ENCODE measurements around the gene CPA4. TPM values are rescaled to one million over a fixed set of nuclear protein-coding genes. Genes with fewer than 3 reads are reported as not detected.

CPA4 gene
- total and polyA plus RNA-seq, 5 donors from 2014 or later = not detected

GRCh38 chr7:130277763-130278643 lies 15.0 kb upstream of the CPA4 start:
- DNase-seq (no peak), ATAC-seq (ENCODE audit: low read depth in 2 of 2) (no peak)
- Histone ChIP-seq H3K4me1 (ENCODE audit: control insufficient read depth, insufficient read depth, low read length, poor library complexity, severe bottlenecking) (no peaks in the 10 kb centered on the region), H3K4me3 (ENCODE audit: low read depth, low read length) (no peak overlapping the region), H3K36me3 (ENCODE audit: control insufficient read depth, insufficient read depth, low read length) (no peaks in the 10 kb centered on the region), H3K27me3 (ENCODE audit: control insufficient read depth, insufficient read depth, low read length) (peaks cover 12% of the 10 kb centered on the region), H3K27ac (ENCODE audit: insufficient read depth, low read length, poor library complexity, severe bottlenecking) (no peak overlapping the region), H3K9me3 (ENCODE audit: control insufficient read depth in 2 of 2, low read length in 2 of 2) (no peaks in the 10 kb centered on the region)
- Mint-ChIP-seq H3K27ac (no peak overlapping the region), H3K4me3 (peak overlapping the region in 1 of 4 donors; percentile 27), H3K9me3 (peaks cover 0 to 2% (median 0%) of the 10 kb centered on the region in 7 donors), H3K36me3 (no peaks in the 10 kb centered on the region), H3K4me1 (peaks cover 0 to 12% (median 2%) of the 10 kb centered on the region in 4 donors), H3K27me3 (peaks cover 21% of the 10 kb centered on the region)

- Histone ChIP-seq H3K4me3 (ENCODE audit: low read depth, low read length) (no peak overlapping the region), H3K9me3 (ENCODE audit: control insufficient read depth in 2 of 2, low read length in 2 of 2) (no peaks in the 10 kb centered on the region), H3K27ac (ENCODE audit: insufficient read depth, low read length, poor library complexity, severe bottlenecking) (no peak overlapping the region), H3K4me1 (ENCODE audit: control insufficient read depth, insufficient read depth, low read length, poor library complexity, severe bottlenecking) (no peaks in the 10 kb centered on the region), H3K36me3 (ENCODE audit: control insufficient read depth, insufficient read depth, low read length) (no peaks in the 10 kb centered on the region), H3K27me3 (ENCODE audit: control insufficient read depth, insufficient read depth, low read length) (peaks cover 12% of the 10 kb centered on the region)
- H3K4me1 Mint-ChIP-seq = peaks cover 0 to 7% (median 4%) of the 10 kb centered on the region in 4 donors
- no peak overlapping the region for H3K27ac Mint-ChIP-seq
- ATAC-seq (ENCODE audit: low read depth in 2 of 2) (no peak), DNase-seq (no peak)
- peaks cover 18% of the 10 kb centered on the region for H3K27me3 Mint-ChIP-seq
- H3K9me3 Mint-ChIP-seq = peaks cover 0 to 3% (median 0%) of the 10 kb centered on the region in 7 donors
- no peaks in the 10 kb centered on the region for H3K36me3 Mint-ChIP-seq
- no peak overlapping the region for H3K4me3 Mint-ChIP-seq
These were observed 14.1 kb upstream of the CPA4 start for GRCh38 chr7:130278860-130279259.

- Mint-ChIP-seq H3K27me3 (peaks cover 18% of the 10 kb centered on the region), H3K4me3 (no peak overlapping the region), H3K27ac (no peak overlapping the region), H3K36me3 (no peaks in the 10 kb centered on the region), H3K4me1 (peaks cover 0 to 7% (median 5%) of the 10 kb centered on the region in 4 donors), H3K9me3 (peaks cover 0 to 5% (median 0%) of the 10 kb centered on the region in 7 donors)
- ATAC-seq (ENCODE audit: low read depth in 2 of 2) (no peak), DNase-seq (no peak)
- H3K4me3 ChIP-seq (ENCODE audit: low read depth, low read length) = no peak overlapping the region
- H3K4me1 ChIP-seq (ENCODE audit: control insufficient read depth, insufficient read depth, low read length, poor library complexity, severe bottlenecking) = no peaks in the 10 kb centered on the region
- no peaks in the 10 kb centered on the region for H3K36me3 ChIP-seq (ENCODE audit: control insufficient read depth, insufficient read depth, low read length)
- peaks cover 10% of the 10 kb centered on the region for H3K27me3 ChIP-seq (ENCODE audit: control insufficient read depth, insufficient read depth, low read length)
- no peaks in the 10 kb centered on the region for H3K9me3 ChIP-seq (ENCODE audit: control insufficient read depth in 2 of 2, low read length in 2 of 2)
- no peak overlapping the region for H3K27ac ChIP-seq (ENCODE audit: insufficient read depth, low read length, poor library complexity, severe bottlenecking)
These were observed 13.7 kb upstream of the CPA4 start for GRCh38 chr7:130279286-130279685.

- Histone ChIP-seq H3K4me3 (ENCODE audit: low read depth, low read length) (no peak overlapping the region), H3K36me3 (ENCODE audit: control insufficient read depth, insufficient read depth, low read length) (no peaks in the 10 kb centered on the region), H3K4me1 (ENCODE audit: control insufficient read depth, insufficient read depth, low read length, poor library complexity, severe bottlenecking) (no peaks in the 10 kb centered on the region), H3K27me3 (ENCODE audit: control insufficient read depth, insufficient read depth, low read length) (peaks cover 6% of the 10 kb centered on the region), H3K27ac (ENCODE audit: insufficient read depth, low read length, poor library complexity, severe bottlenecking) (no peak overlapping the region), H3K9me3 (ENCODE audit: control insufficient read depth in 2 of 2, low read length in 2 of 2) (no peaks in the 10 kb centered on the region)
- Mint-ChIP-seq H3K36me3 (no peaks in the 10 kb centered on the region), H3K4me3 (no peak overlapping the region), H3K27me3 (peaks cover 19% of the 10 kb centered on the region), H3K27ac (no peak overlapping the region), H3K9me3 (peaks cover 0 to 5% (median 0%) of the 10 kb centered on the region in 7 donors), H3K4me1 (peaks cover 0 to 7% (median 5%) of the 10 kb centered on the region in 4 donors)
- DNase-seq = no peak
- no peak for ATAC-seq (ENCODE audit: low read depth in 2 of 2)
These were observed 13.1 kb upstream of the CPA4 start for GRCh38 chr7:130279906-130280305.

GRCh38 chr7:130281260-130281659 lies 11.7 kb upstream of the CPA4 start:
- ATAC-seq (ENCODE audit: low read depth in 2 of 2) (no peak), DNase-seq (no peak)
- H3K36me3 Mint-ChIP-seq = no peaks in the 10 kb centered on the region
- H3K9me3 Mint-ChIP-seq = peaks cover 0 to 5% (median 0%) of the 10 kb centered on the region in 7 donors
- H3K27ac Mint-ChIP-seq = no peak overlapping the region
- H3K4me1 ChIP-seq (ENCODE audit: control insufficient read depth, insufficient read depth, low read length, poor library complexity, severe bottlenecking) = no peaks in the 10 kb centered on the region
- H3K27me3 Mint-ChIP-seq = peaks cover 18% of the 10 kb centered on the region
- H3K9me3 ChIP-seq (ENCODE audit: control insufficient read depth in 2 of 2, low read length in 2 of 2) = no peaks in the 10 kb centered on the region
- no peak overlapping the region for H3K4me3 Mint-ChIP-seq
- no peak overlapping the region for H3K27ac ChIP-seq (ENCODE audit: insufficient read depth, low read length, poor library complexity, severe bottlenecking)
- no peaks in the 10 kb centered on the region for H3K36me3 ChIP-seq (ENCODE audit: control insufficient read depth, insufficient read depth, low read length)
- no peak overlapping the region for H3K4me3 ChIP-seq (ENCODE audit: low read depth, low read length)
- H3K27me3 ChIP-seq (ENCODE audit: control insufficient read depth, insufficient read depth, low read length) = peaks cover 4% of the 10 kb centered on the region
- H3K4me1 Mint-ChIP-seq = peaks cover 0 to 7% (median 5%) of the 10 kb centered on the region in 4 donors

- Mint-ChIP-seq H3K36me3 (no peaks in the 10 kb centered on the region), H3K4me1 (peaks cover 0 to 5% (median 3%) of the 10 kb centered on the region in 4 donors), H3K4me3 (no peak overlapping the region)
These were observed 6.1 kb upstream of the CPA4 start for GRCh38 chr7:130286881-130287280.

GRCh38 chr7:130288168-130288567 lies 4.8 kb upstream of the CPA4 start:
- H3K27me3 Mint-ChIP-seq = peaks cover 5% of the 10 kb centered on the region
- Histone ChIP-seq H3K9me3 (ENCODE audit: control insufficient read depth in 2 of 2, low read length in 2 of 2) (no peaks in the 10 kb centered on the region), H3K36me3 (ENCODE audit: control insufficient read depth, insufficient read depth, low read length) (no peaks in the 10 kb centered on the region), H3K4me1 (ENCODE audit: control insufficient read depth, insufficient read depth, low read length, poor library complexity, severe bottlenecking) (no peaks in the 10 kb centered on the region), H3K27me3 (ENCODE audit: control insufficient read depth, insufficient read depth, low read length) (no peaks in the 10 kb centered on the region), H3K27ac (ENCODE audit: insufficient read depth, low read length, poor library complexity, severe bottlenecking) (no peak overlapping the region), H3K4me3 (ENCODE audit: low read depth, low read length) (no peak overlapping the region)
- peaks cover 0 to 3% (median 0%) of the 10 kb centered on the region in 7 donors for H3K9me3 Mint-ChIP-seq
- no peak overlapping the region for H3K4me3 Mint-ChIP-seq
- DNase-seq = no peak
- no peaks in the 10 kb centered on the region for H3K36me3 Mint-ChIP-seq
- H3K4me1 Mint-ChIP-seq = peaks cover 0 to 5% (median 3%) of the 10 kb centered on the region in 4 donors
- H3K27ac Mint-ChIP-seq = no peak overlapping the region
- no peak for ATAC-seq (ENCODE audit: low read depth in 2 of 2)

More at GRCh38 chr7:130286881-130287280, 6.1 kb upstream of the CPA4 start:
- peaks cover 5% of the 10 kb centered on the region for H3K27me3 Mint-ChIP-seq
- DNase-seq (no peak), ATAC-seq (ENCODE audit: low read depth in 2 of 2) (no peak)
- Histone ChIP-seq H3K36me3 (ENCODE audit: control insufficient read depth, insufficient read depth, low read length) (no peaks in the 10 kb centered on the region), H3K4me1 (ENCODE audit: control insufficient read depth, insufficient read depth, low read length, poor library complexity, severe bottlenecking) (no peaks in the 10 kb centered on the region), H3K27me3 (ENCODE audit: control insufficient read depth, insufficient read depth, low read length) (no peaks in the 10 kb centered on the region), H3K9me3 (ENCODE audit: control insufficient read depth in 2 of 2, low read length in 2 of 2) (no peaks in the 10 kb centered on the region), H3K4me3 (ENCODE audit: low read depth, low read length) (no peak overlapping the region), H3K27ac (ENCODE audit: insufficient read depth, low read length, poor library complexity, severe bottlenecking) (no peak overlapping the region)
- H3K9me3 Mint-ChIP-seq = peaks cover 0 to 3% (median 0%) of the 10 kb centered on the region in 7 donors
- H3K27ac Mint-ChIP-seq = no peak overlapping the region
